Measurements from ENCODE around the gene NRG2. TPM values are rescaled to one million over a fixed set of nuclear protein-coding genes. Genes with fewer than 3 reads are reported as not detected.

NRG2 gene
- total RNA-seq, 2 experiments from 2014 or later = 0.08 to 0.17 TPM

DNA sequence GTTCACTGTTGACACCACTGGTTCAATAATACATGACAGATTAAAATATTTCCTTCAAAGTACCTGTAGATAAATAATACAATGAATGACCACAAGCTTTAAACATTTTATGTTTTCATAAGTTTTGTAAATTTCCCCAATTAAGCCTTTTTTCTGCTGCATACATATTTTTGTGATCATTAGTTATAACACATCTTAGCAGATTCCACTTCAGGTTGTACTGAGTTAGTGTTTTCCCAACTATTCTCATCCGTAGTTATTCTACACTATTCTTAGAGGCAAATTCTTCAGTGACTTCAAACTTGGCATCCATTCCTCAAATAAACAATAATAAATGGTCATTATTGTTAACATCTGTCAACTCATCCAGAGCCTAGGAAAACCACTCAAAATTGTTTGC lies 100.9 kb downstream of the NRG2 start:
- DNase-seq = no peak
- ChIA-PET POLR2A (no interaction called here), CTCF (no interaction called here)
- H3K36me3 Mint-ChIP-seq (ENCODE audit: low read depth) = no peaks in the 10 kb centered on the region
- peaks cover 7 to 20% of the 10 kb centered on the region in 2 experiments for H3K9me3 ChIP-seq (ENCODE audit: control insufficient read depth in 1 of 2, insufficient read depth in 1 of 2, low read length in 2 of 2)
- H3K27me3 ChIP-seq (ENCODE audit: control insufficient read depth in 1 of 2, insufficient read depth in 2 of 2, low read length in 2 of 2) = peaks cover 4 to 7% of the 10 kb centered on the region in 2 experiments
- no peak overlapping the region for H3K27ac ChIP-seq (ENCODE audit: low read depth in 1 of 2, low read length in 2 of 2)
- TF ChIP-seq, protein P1, sequence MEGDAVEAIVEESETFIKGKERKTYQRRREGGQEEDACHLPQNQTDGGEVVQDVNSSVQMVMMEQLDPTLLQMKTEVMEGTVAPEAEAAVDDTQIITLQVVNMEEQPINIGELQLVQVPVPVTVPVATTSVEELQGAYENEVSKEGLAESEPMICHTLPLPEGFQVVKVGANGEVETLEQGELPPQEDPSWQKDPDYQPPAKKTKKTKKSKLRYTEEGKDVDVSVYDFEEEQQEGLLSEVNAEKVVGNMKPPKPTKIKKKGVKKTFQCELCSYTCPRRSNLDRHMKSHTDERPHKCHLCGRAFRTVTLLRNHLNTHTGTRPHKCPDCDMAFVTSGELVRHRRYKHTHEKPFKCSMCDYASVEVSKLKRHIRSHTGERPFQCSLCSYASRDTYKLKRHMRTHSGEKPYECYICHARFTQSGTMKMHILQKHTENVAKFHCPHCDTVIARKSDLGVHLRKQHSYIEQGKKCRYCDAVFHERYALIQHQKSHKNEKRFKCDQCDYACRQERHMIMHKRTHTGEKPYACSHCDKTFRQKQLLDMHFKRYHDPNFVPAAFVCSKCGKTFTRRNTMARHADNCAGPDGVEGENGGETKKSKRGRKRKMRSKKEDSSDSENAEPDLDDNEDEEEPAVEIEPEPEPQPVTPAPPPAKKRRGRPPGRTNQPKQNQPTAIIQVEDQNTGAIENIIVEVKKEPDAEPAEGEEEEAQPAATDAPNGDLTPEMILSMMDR (IDR thresholded peaks at IDR 0.05) = no peak
- H3K4me3 ChIP-seq (ENCODE audit: low read length) = no peak overlapping the region
- no peaks in the 10 kb centered on the region for H3K4me1 Mint-ChIP-seq (ENCODE audit: low read depth)
- peaks cover 14% of the 10 kb centered on the region for H3K9me3 Mint-ChIP-seq
- H3K4me3 Mint-ChIP-seq = no peak overlapping the region
- H3K36me3 ChIP-seq (ENCODE audit: insufficient read depth, low read length) = no peaks in the 10 kb centered on the region
- intact Hi-C loops (cut with DNase I, micrococcal nuclease) = no loop called here
- H3K4me1 ChIP-seq (ENCODE audit: insufficient read depth, low read length) = no peaks in the 10 kb centered on the region
- peaks cover 58% of the 10 kb centered on the region for H3K27me3 Mint-ChIP-seq
- no peak overlapping the region for H3K27ac Mint-ChIP-seq
- no peak for ATAC-seq (ENCODE audit: poor library complexity)

DNA sequence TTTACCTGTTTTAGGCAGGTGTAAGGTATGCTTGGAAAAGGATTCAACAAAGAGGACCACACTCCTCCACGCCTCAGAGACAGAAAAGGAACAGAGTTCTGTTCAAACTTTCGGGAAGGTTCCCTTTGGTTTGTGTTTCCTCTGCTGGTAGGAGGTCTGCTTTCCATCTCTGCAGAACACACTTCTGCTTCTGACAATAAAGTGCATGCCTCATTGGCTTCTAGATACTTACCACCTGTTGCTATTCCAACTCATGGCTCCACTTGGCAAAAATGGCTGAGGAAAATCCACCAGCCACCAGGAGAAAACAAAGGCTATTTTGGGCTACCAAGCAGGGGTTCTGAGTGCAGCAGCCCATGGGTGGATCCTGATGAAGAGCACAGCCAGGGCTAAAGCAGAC lies 112.7 kb downstream of the NRG2 start:
- CTCF ChIA-PET = no interaction called here
- Histone ChIP-seq H3K27ac (ENCODE audit: low read depth in 1 of 2, low read length in 2 of 2) (no peak overlapping the region), H3K9me3 (ENCODE audit: control insufficient read depth in 1 of 2, insufficient read depth in 1 of 2, low read length in 2 of 2) (no peaks in the 10 kb centered on the region), H3K36me3 (ENCODE audit: insufficient read depth, low read length) (no peaks in the 10 kb centered on the region), H3K27me3 (ENCODE audit: control insufficient read depth in 1 of 2, insufficient read depth in 2 of 2, low read length in 2 of 2) (peaks cover 5 to 28% of the 10 kb centered on the region in 2 experiments), H3K4me3 (ENCODE audit: low read length) (no peak overlapping the region), H3K4me1 (ENCODE audit: insufficient read depth, low read length) (no peaks in the 10 kb centered on the region)
- Mint-ChIP-seq H3K36me3 (ENCODE audit: low read depth) (no peaks in the 10 kb centered on the region), H3K27me3 (peaks cover 66% of the 10 kb centered on the region), H3K4me1 (ENCODE audit: low read depth) (no peaks in the 10 kb centered on the region), H3K9me3 (no peaks in the 10 kb centered on the region), H3K27ac (no peak overlapping the region), H3K4me3 (no peak overlapping the region)
- intact Hi-C loops (cut with DNase I, micrococcal nuclease) = no loop called here
- DNase-seq (no peak), ATAC-seq (ENCODE audit: poor library complexity) (no peak)
- TF ChIP-seq, protein P1 (IDR thresholded peaks at IDR 0.05) = no peak
- POLR2A ChIA-PET = no interaction called here

DNA sequence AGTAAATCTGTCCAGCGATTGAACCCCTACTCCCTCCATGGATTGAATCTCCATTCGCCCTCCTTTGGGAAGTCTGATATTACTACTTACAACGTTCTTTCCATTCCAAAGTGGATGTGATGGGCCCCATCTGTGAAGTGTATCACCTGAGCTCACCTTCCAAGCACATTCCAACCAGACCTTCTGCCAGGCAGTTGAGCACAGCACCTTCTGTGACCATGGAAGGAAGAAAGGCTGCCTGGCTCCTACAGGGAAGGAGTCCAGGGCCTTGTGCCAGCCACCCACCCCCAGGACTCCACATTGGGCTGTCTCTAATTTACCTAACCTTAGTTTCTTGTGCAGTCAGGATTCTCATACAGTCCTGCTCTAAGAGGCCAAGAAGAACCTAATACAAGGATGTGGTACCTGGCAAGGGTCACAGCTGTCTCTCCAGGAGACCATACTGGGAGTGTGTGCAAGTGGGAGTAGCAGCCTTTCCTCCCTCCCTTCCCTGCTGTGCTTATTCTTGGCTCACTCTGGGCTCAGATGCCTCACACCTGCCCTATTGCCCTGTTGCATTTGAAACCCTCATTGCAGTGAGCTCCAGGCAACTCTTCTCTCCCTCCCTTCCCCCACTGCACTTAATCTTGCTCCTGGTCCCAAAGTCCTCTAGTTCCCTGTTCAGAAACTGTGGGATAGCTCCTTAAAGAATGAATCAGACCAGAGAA lies 116.1 kb downstream of the NRG2 start:
- H3K4me3 ChIP-seq (ENCODE audit: low read length) = no peak overlapping the region
- H3K36me3 ChIP-seq (ENCODE audit: insufficient read depth, low read length) = no peaks in the 10 kb centered on the region
- ChIA-PET CTCF (no interaction called here), POLR2A (no interaction called here)
- DNase-seq (no peak), ATAC-seq (ENCODE audit: poor library complexity) (no peak)
- Mint-ChIP-seq H3K27ac (no peak overlapping the region), H3K4me3 (no peak overlapping the region), H3K36me3 (ENCODE audit: low read depth) (no peaks in the 10 kb centered on the region), H3K4me1 (ENCODE audit: low read depth) (no peaks in the 10 kb centered on the region), H3K27me3 (peaks cover 48% of the 10 kb centered on the region), H3K9me3 (no peaks in the 10 kb centered on the region)
- H3K27ac ChIP-seq (ENCODE audit: low read depth in 1 of 2, low read length in 2 of 2) = no peak overlapping the region
- H3K9me3 ChIP-seq (ENCODE audit: control insufficient read depth in 1 of 2, insufficient read depth in 1 of 2, low read length in 2 of 2) = no peaks in the 10 kb centered on the region
- H3K4me1 ChIP-seq (ENCODE audit: insufficient read depth, low read length) = no peaks in the 10 kb centered on the region
- intact Hi-C loops (cut with DNase I, micrococcal nuclease) = no loop called here
- H3K27me3 ChIP-seq (ENCODE audit: control insufficient read depth in 1 of 2, insufficient read depth in 2 of 2, low read length in 2 of 2) = peaks cover 5 to 24% of the 10 kb centered on the region in 2 experiments
- TF ChIP-seq, protein P1 (IDR thresholded peaks at IDR 0.05) = no peak
